HTERT RPE-1 (cell line): ENCODE results near the gene SCGB1C2.
"Not testable (repeated sequence)": the region's sequence is repeated elsewhere in the genome, so short reads cannot be mapped to it uniquely, and the experiment has no call there.

Source experiments
- in situ Hi-C: fragments of 300-500 bp; cut with MboI; formaldehyde crosslinking; loops from 4 replicates; pipeline ENCODE4 v1.14.3; 2020; ENCODE audit warnings: low sequenced_read_pairs

Gene SCGB1C2

DNA sequence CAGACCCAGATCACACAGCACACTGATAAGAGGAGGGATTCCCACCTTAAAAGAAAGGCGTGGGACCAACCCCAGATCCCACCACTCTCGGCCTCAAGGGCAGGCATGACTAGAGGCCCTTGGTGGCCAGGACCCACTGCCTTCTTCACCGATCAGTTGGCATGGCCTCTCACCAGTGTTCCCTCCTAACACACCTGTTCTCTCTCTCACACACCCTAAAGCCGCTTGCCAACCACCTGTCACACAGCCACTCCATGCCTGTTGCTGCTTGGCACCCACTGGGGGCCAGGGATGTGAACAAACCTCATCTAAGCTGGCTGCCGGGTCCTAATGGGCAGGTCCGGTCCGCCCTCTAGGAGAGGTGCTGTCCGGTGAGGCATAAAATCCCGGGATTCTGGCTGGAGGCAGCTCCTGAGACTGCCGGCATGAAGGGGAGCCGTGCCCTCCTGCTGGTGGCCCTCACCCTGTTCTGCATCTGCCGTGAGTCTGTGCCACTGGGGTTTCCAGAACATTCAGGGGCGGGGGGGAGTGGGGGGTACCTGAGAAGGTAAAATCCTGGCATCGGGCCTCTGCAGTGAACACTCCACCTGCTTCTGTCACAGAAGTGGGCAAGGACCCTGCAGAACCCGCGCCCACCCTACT is at the start of gene SCGB1C2:
TSS of gene SCGB1C2 (plus strand) at position 404 of the 642 bp plus-strand sequence. CDS start at position 426, 22 bp downstream.
- in situ Hi-C loops = not testable (repeated sequence)

DNA sequence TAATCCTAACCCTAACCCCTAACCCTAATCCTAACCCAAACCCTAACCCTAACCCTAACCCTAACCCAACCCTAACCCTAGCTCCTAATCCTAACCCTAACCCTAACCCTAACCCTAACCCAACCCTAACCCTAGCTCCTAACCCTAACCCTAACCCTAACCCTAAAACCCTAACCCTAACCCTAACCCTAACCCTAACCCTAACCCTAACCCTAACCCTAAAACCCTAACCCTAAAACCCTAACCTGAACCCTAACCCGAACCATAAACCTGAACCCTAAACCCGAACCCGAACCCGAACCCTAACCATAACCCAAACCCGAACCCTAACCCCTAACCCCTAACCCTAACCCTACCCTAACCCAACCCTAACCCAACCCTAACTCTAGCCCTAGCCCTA is 24.3 kb upstream of the SCGB1C2 start:
- in situ Hi-C loops = not testable (repeated sequence)

DNA sequence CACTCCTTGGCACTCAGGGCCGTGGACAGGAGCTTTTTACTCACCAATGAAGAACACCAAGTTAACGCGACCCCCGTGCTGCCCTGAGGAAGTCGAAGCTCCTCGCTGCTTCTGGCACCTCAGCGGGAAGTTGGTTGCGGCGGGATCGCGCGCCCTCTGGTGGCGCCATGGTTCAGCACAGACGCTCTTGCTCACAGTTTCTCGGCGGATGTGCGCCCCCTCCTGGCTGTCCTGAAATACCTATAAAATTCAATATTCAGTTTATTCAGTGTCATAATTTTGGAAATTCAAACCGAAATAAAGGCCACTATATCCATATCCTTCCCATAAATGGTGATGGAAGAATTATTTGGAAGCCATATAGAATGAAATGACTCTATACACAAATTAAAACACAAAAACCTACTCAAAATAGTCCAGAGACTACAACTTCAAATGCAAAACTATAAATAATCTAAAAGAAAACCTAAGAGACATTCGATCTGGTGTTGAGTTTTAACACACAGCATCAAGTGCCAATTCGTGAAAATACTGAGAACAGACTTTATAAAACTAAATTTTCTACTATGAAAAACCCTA is 18.9 kb upstream of the SCGB1C2 start:
- in situ Hi-C loops = not testable (repeated sequence)

GRCh38 chr17:133932-134331 is 3.4 kb upstream of the SCGB1C2 start:
- in situ Hi-C loops = not testable (repeated sequence)

GRCh38 chr17:134332-134785 is 3.0 kb upstream of the SCGB1C2 start:
- in situ Hi-C loops = not testable (repeated sequence)

DNA sequence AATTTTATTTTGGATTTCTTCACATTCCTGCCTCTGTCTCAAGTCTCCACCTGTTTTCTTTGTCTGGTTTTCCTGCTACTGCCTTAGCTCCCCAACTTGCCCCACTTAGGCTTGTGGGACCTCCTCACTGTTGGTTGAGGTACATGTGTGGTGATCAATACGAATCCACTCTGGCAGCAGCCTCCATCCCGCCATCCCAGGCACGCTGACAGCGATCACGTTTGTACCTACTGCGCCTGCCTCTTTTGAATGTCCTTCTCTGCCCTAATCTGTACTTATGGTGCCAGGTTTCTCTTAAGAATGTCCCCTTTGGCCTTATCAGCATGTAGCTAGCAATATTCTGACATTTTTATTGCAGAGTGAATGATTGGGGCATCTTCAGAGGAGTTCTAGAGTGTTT is 2.3 kb upstream of the SCGB1C2 start:
- in situ Hi-C loops = not testable (repeated sequence)

DNA sequence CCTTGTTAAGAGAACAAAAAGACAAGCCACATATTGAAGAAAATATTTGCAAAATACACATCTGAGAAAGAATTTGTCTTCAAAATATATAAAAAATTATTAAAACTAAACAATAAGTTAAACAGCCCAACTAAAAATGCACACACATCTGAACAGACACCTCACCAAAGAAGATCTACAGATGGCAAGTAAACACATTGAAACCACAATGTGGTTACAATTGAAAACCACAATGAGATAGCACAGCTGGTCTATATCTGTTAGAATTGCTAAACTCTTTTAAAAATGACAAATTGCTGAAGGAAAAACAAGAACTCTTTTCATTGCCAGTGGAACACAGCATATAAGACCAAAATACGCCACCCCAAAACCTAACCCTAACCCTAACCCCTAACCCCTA is 1.5 kb upstream of the SCGB1C2 start:
- in situ Hi-C loops = not testable (repeated sequence)

DNA sequence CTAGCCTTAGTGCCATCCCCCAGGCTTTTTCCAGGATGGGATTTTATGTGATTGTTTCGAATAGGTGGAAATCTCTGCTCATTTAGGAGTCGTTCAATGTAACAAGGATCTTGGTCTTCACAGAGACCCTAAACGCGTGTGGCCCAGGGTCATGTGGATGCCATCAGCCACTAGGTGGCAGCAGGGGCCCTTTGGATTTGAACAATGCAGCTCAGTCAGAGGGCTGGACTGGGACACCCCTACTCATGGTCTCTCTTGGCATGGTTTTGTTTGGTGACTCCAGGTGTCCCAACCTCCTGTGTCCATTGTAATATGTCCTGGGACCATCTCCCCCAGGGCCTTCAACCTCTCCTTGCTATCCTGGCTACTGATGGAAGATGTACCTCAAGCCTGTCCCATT is 838 bp upstream of the SCGB1C2 start:
- in situ Hi-C loops = not testable (repeated sequence)

GRCh38 chr17:139401-140205 is 2.2 kb downstream of the SCGB1C2 start:
- in situ Hi-C loops = not testable (repeated sequence)

DNA sequence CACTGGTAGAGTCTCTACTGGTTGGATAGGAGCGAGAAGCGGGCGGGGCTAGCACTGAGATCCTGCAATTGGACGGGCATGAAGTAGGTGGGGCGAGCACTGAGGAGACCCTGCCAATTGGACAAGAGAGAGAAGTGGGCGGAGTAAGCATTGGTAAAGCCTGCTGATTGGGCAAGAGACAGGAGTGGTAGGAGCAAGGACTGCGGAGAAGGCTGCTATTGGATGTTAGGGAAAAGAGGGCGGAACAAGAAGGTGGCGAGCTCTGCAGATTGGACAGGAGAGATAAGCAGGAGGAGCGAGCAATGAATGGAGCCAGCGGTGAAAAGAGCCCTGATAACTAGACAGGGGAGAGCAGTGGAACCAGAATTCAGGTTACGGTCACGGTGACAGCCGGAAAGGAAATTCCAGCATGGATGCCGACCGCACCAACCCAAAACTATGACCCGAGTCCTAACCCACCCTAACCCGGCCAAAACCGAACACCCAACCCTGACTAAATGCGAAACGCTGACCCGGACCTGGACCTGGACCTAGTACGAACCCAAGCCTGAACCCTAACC is 4.8 kb downstream of the SCGB1C2 start:
- in situ Hi-C loops = no loop called here

DNA sequence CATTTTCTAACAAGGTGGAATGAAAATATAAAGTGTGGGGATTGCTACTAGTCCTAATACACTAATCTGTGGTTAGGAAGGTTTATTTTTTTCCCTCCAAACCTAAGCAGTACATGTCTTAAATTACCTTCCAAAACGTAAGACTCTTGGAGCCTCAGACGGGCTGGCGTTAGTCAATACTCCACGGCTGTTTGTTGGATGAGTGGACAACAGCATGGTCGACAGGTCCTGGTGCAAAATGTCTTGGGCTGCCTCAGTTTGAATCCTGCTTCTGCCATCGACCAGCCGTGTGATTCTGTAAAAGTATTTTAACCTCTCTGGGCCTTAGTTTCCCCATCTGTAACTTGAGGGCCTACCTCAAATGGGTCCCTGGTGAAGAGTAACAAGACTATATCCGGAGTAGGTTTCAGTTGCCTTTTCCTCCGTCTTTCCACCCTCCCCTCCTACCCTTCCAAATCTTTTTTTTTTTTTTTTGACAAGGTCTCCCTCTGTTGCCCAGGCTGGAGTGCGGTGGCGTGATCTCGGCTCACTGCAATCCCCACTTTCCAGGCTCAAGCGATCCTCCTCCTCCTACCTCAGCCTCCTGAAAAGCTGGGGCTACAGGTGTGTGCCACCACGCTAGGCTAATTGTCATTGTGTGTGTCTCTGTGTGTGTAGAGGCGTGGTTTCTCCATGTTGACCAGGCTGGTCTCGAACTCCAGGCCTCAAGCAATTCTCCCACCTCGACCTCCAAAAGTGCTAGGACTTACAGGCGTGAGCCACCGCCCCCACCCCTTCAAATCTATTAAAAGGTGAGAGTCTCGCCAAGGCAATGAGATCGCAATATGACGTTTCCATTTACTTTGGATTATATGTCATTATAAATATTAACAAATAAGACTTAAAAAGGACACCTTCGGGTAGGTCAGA is 5.8 kb downstream of the SCGB1C2 start:
- in situ Hi-C loops = no loop called here

GRCh38 chr17:143785-144281 is 6.5 kb downstream of the SCGB1C2 start:
- in situ Hi-C loops = no loop called here

GRCh38 chr17:144936-145670 is 7.7 kb downstream of the SCGB1C2 start:
- in situ Hi-C loops = no loop called here

GRCh38 chr17:145671-146541 is 8.5 kb downstream of the SCGB1C2 start:
- in situ Hi-C loops = no loop called here

GRCh38 chr17:146546-146945 is 9.2 kb downstream of the SCGB1C2 start:
- in situ Hi-C loops = no loop called here

DNA sequence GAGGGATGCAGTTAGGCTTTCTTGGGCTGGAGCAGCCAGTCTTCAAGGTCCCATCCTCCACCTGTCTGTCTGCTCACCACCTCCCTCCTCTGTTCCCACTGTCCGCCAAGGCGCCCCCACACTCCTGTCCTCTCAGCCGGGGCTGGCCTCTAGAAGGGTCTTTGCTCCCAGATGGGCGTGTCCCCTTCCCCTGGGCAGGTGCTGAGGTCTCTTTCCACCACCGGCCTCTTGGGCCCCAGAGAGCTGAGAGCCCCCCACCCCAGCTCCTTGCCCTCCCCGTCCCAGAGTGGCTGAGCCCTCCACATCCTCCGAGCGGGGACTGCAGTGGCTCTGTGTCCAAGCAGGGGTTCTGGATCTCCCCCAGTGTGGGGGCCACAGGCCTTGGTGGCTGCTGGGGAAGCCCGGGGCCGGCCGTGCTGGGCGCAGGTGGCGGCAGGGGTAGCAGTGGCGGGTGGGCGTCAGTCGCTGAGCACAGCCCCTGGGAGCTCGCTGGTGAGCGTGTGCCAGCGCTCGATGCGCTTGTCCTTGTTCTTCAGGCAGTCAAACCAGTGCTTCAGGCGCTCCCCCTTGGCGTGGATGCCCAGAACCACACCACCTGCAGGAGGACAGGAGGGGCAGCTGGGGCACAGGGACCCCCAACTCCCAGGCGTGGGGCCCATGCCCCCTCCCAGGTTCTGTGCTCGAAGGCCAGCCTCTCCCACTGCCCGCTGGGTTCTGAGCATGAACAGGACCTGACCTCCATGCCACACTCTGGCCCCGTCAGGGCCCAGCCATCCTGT is 9.8 kb downstream of the SCGB1C2 start:
- in situ Hi-C loops = no loop called here

DNA sequence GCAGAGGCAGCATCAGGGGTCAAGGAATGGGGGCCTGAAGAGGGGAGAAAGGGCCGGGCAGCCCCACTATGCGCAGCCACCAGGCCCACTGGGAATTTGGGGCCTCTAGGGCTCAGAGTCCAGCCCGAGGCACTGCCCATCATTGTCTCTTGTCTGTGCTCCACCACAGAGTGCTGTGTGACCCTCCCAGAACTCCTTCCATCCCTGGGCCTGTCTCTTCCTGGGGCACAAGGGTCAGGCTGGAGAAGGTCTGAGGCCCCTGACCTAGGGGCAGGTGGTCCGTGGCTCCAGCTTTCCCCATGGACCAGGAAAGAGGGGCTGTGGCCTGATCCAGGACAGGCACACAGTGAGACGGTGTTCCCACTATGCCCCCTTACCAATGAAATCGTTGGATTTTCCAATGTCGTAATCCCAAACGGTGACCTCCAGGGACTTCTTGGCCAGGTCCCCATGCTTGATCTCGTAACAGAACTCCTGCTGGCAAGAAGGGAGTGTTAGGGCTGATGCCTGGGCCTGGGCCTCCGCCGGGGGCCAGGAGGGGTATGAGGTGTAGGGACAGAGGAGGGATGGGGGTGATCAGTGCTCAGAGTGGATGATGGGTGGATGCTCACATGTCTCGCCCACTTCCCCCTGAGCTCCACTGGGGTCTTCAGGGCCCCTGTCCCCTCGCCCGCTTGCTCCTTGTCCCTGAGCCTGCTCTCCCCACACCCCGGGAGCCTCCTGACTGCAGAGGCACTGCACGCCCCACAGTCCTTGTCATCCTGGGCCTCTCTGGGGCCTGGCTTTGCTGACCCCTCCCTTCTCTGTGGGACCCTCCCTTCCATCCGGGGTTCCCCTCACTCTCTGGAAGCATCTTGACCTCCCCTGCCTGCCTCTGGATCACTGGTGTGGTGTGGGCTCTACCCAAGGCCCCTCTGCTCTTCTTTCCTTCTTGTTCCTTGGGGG is 10.7 kb downstream of the SCGB1C2 start:
- in situ Hi-C loops = no loop called here
